ENCODE measurements around the gene SETSIP. TPM values are rescaled to one million over a fixed set of nuclear protein-coding genes. Genes with fewer than 3 reads are reported as not detected.

SETSIP gene, protein sequence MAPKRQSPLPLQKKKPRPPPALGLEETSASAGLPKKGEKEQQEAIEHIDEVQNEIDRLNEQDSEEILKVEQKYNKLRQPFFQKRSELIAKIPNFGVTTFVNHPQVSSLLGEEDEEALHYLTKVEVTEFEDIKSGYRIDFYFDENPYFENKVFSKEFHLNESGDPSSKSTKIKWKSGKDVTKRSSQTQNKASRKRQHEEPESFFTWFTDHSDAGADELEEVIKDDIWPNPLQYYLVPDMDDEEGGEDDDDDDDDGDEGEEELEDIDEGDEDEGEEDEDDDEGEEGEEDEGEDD
- total RNA-seq = not detected

DNA sequence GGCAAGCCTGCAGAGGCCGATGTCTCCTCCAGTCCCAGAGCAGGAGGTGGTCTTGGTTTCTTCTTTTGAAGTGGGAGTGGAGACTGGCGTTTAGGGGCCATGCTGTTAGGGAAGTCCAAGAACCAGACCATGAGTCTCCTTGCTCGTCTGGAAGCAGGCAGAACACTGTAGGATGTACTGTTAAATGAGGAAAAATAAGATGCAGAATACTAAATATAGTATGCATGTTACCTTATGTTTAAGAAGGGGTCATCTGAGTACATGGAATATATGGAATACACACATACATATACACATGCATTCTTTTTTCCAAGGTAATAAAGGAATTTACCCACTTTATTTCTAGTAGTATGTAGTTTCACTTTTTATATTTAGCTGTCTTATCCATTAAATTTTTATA lies at the start of gene SETSIP:
SETSIP (minus strand) TSS at position 101 of the 400 bp plus-strand sequence; CDS start at position 101, 0 bp downstream.

DNA sequence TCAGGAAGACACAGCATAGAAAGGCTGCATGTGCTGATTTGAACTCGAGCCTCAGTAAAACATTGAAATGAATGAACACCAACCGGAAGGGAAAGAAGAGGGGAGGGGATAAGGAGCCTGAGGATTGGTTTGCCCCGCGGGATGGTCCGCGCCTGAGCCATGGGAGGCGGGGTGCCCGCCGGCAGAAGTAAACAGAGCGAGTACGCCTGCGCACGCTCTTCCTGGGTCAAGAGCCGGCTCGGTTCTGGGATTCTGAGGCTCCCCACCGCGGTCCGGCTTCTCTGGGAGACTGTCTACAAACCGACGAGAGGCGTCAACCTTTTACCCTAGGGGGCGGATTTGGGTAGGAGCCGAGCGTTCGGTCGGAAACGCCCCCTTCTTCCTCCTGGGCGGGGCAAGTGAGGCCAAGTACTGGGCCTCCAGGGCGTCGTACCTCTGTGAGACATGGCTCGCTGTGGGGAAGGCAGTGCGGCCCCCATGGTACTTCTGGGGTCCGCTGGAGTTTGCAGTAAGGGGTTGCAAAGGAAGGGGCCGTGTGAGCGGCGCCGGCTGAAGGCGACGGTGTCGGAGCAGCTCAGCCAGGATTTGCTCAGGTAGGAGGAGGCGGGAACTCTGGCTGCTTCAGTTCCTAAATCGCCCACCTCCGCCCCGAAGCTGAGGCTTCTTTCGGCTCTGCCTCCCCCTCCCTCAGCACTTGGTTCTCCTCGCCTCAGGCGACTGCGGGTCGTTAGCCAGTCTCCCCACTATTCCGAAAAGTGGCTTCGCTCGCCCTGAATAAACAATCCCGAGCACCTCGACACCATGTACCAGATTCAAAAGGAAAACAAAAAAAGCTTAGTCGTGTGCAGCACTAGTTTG lies 5.1 kb upstream of the SETSIP start, which contains the start of gene BTBD8:
BTBD8 (plus strand) TSS at position 218 of the 858 bp plus-strand sequence; CDS start at position 445, 227 bp downstream.

Other genes starting within 250 kb of the SETSIP start
- 135 TPM for gene TGFBR3, start 189.3 kb downstream of the SETSIP start, total RNA-seq
- not detected for gene BRDT, start 126.0 kb downstream of the SETSIP start, total RNA-seq
- 1.2 TPM for gene EPHX4, start 45.4 kb downstream of the SETSIP start, total RNA-seq
- 7.3 TPM for gene BTBD8, start 4.9 kb upstream of the SETSIP start, total RNA-seq
- gene C1orf146, start 142.5 kb upstream of the SETSIP start, total RNA-seq = not detected
- gene GLMN, start 223.6 kb upstream of the SETSIP start, total RNA-seq = 10.3 TPM
- gene RPAP2, start 223.6 kb upstream of the SETSIP start, total RNA-seq = 15.5 TPM